Mucosa of stomach (tissue), 1 donor: ENCODE data around the gene GPRC5A.
A peak's percentile ranks its signal among the peaks of the same experiment; 100 is the strongest.

Experiments
- H3K27me3 ChIP-seq: one replicate; pipeline ENCODE4 v1.7.0; 2013; ENCODE audit warnings: mild to moderate bottlenecking, low read length; ENCODE audit not compliant: control insufficient read depth, insufficient read depth
- H3K36me3 ChIP-seq: one replicate; pipeline ENCODE4 v1.7.0; 2013; ENCODE audit warnings: low read length; ENCODE audit not compliant: control insufficient read depth, insufficient read depth
- H3K4me1 ChIP-seq: one replicate; pipeline ENCODE4 v1.7.0; 2013; ENCODE audit warnings: mild to moderate bottlenecking, low read length; ENCODE audit not compliant: control insufficient read depth, insufficient read depth
- H3K4me3 ChIP-seq: one replicate; pipeline ENCODE4 v1.7.0; 2013; ENCODE audit warnings: low read length
- H3K9ac ChIP-seq: one replicate; pipeline ENCODE4 v1.7.0; 2013; ENCODE audit warnings: mild to moderate bottlenecking, low read length, moderate library complexity
- H3K9me3 ChIP-seq: one replicate; pipeline ENCODE4 v1.7.0; 2013; ENCODE audit warnings: mild to moderate bottlenecking, low read length, moderate library complexity; ENCODE audit not compliant: control insufficient read depth
- donor health status: Pancreatic carcinoma.

GPRC5A gene

GRCh38 chr12:12902036-12902435 is 10.7 kb downstream of the GPRC5A start:
- H3K4me1 ChIP-seq = peaks cover 28% of the 10 kb centered on the region
- H3K27me3 ChIP-seq = no peaks in the 10 kb centered on the region
- H3K9ac ChIP-seq = no peak overlapping the region
- no peaks in the 10 kb centered on the region for H3K36me3 ChIP-seq
- H3K4me3 ChIP-seq = no peak overlapping the region
- no peaks in the 10 kb centered on the region for H3K9me3 ChIP-seq

GRCh38 chr12:12903642-12904609 is 12.6 kb downstream of the GPRC5A start:
- Histone ChIP-seq H3K36me3 (no peaks in the 10 kb centered on the region), H3K4me3 (no peak overlapping the region), H3K27me3 (no peaks in the 10 kb centered on the region), H3K9ac (peak overlapping the region; percentile 2), H3K4me1 (peaks cover 28% of the 10 kb centered on the region), H3K9me3 (no peaks in the 10 kb centered on the region)

GRCh38 chr12:12907552-12907951 is 16.2 kb downstream of the GPRC5A start:
- Histone ChIP-seq H3K36me3 (peaks cover under 1% of the 10 kb centered on the region), H3K27me3 (no peaks in the 10 kb centered on the region), H3K9me3 (no peaks in the 10 kb centered on the region), H3K4me3 (no peak overlapping the region), H3K9ac (no peak overlapping the region), H3K4me1 (peaks cover 12% of the 10 kb centered on the region)

GRCh38 chr12:12908252-12908651 is 16.9 kb downstream of the GPRC5A start:
- H3K4me3 ChIP-seq = no peak overlapping the region
- peaks cover 7% of the 10 kb centered on the region for H3K36me3 ChIP-seq
- no peaks in the 10 kb centered on the region for H3K9me3 ChIP-seq
- H3K9ac ChIP-seq = no peak overlapping the region
- no peaks in the 10 kb centered on the region for H3K27me3 ChIP-seq
- H3K4me1 ChIP-seq = peaks cover 12% of the 10 kb centered on the region

GRCh38 chr12:12908711-12909110 is 17.3 kb downstream of the GPRC5A start:
- peaks cover 7% of the 10 kb centered on the region for H3K36me3 ChIP-seq
- no peaks in the 10 kb centered on the region for H3K9me3 ChIP-seq
- H3K4me3 ChIP-seq = no peak overlapping the region
- H3K27me3 ChIP-seq = no peaks in the 10 kb centered on the region
- H3K4me1 ChIP-seq = peaks cover 7% of the 10 kb centered on the region
- no peak overlapping the region for H3K9ac ChIP-seq

GRCh38 chr12:12909228-12909994 is 18.0 kb downstream of the GPRC5A start:
- H3K9me3 ChIP-seq = no peaks in the 10 kb centered on the region

GRCh38 chr12:12909995-12910420 is 18.6 kb downstream of the GPRC5A start:
- Histone ChIP-seq H3K36me3 (peaks cover 7% of the 10 kb centered on the region), H3K9ac (no peak overlapping the region), H3K27me3 (no peaks in the 10 kb centered on the region), H3K4me3 (no peak overlapping the region), H3K9me3 (no peaks in the 10 kb centered on the region), H3K4me1 (no peaks in the 10 kb centered on the region)

More at GRCh38 chr12:12909228-12909994, 18.0 kb downstream of the GPRC5A start:
- Histone ChIP-seq H3K9ac (no peak overlapping the region), H3K4me3 (no peak overlapping the region), H3K27me3 (no peaks in the 10 kb centered on the region), H3K4me1 (peaks cover under 1% of the 10 kb centered on the region), H3K36me3 (peaks cover 7% of the 10 kb centered on the region)

- Histone ChIP-seq H3K4me1 (peaks cover 6% of the 10 kb centered on the region), H3K4me3 (no peak overlapping the region), H3K9me3 (no peaks in the 10 kb centered on the region), H3K36me3 (peaks cover 7% of the 10 kb centered on the region), H3K27me3 (no peaks in the 10 kb centered on the region), H3K9ac (no peak overlapping the region)
Measured at GRCh38 chr12:12912711-12913110, 21.3 kb downstream of the GPRC5A start.

GRCh38 chr12:12915656-12916055 is 24.3 kb downstream of the GPRC5A start:
- Histone ChIP-seq H3K27me3 (no peaks in the 10 kb centered on the region), H3K4me1 (peaks cover 12% of the 10 kb centered on the region), H3K9me3 (no peaks in the 10 kb centered on the region), H3K9ac (no peak overlapping the region), H3K4me3 (no peak overlapping the region), H3K36me3 (peaks cover 7% of the 10 kb centered on the region)

GRCh38 chr12:12916135-12916944 is 25.0 kb downstream of the GPRC5A start:
- Histone ChIP-seq H3K9me3 (no peaks in the 10 kb centered on the region), H3K9ac (no peak overlapping the region), H3K4me1 (peaks cover 12% of the 10 kb centered on the region), H3K36me3 (peaks cover 7% of the 10 kb centered on the region), H3K4me3 (peak overlapping the region; percentile 11), H3K27me3 (no peaks in the 10 kb centered on the region)

- Histone ChIP-seq H3K27me3 (no peaks in the 10 kb centered on the region), H3K9ac (no peak overlapping the region), H3K9me3 (no peaks in the 10 kb centered on the region), H3K4me1 (peaks cover 12% of the 10 kb centered on the region), H3K36me3 (peaks cover 7% of the 10 kb centered on the region), H3K4me3 (no peak overlapping the region)
Measured at GRCh38 chr12:12917517-12917916, 26.2 kb downstream of the GPRC5A start.
